ENCODE results near the gene ZBTB21. TPM values are rescaled to one million over a fixed set of nuclear protein-coding genes. Genes with fewer than 3 reads are reported as not detected.

ZBTB21 gene
- polyA plus RNA-seq, 1 of the 3 experiments (the other 2 are of a cell fraction), result 2.9 TPM

DNA sequence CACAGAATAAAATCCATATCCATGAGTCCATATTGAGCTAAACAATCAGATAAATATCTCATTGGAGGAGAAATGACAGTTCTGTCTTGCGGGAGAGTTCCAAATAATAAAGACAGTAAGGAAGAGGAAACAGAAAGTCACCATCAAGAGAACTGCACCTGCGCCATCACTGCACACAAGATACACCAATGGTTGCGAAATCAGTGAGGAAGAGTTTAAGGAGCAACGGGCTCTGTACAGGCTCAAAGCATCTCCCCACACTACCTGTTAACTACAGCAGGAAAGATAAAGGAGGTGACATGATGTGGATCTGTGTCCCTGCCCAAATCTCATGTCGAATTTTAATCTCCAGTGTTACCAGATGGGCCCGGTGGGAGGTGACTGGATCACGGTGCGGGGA lies 64.2 kb downstream of the ZBTB21 start:
- CTCF ChIA-PET, result no interaction called here
- Histone ChIP-seq H3K27ac (ENCODE audit: low read depth in 2 of 2, low read length in 1 of 2) (no peak overlapping the region), H3F3A (replicated peaks; ENCODE audit: insufficient read depth) (no peaks in the 10 kb centered on the region), H3K4me2 (no peak overlapping the region), H4K20me1 (ENCODE audit: insufficient read depth) (0 out of 2 replicates have a peak, but pooled peaks cover 8% of the 10 kb centered on the region), H3K4me1 (ENCODE audit: control insufficient read depth in 1 of 2, insufficient read depth in 2 of 2, low read depth in 1 of 2, low read length in 1 of 2) (peaks cover 10 to 11% of the 10 kb centered on the region in 2 experiments; a peak in 3 of 4 replicates), H3K36me3 (replicated peaks in 1 of 2; ENCODE audit: control insufficient read depth in 1 of 2, insufficient read depth in 2 of 2, low read length in 1 of 2) (no peaks in the 10 kb centered on the region), H3K27me3 (ENCODE audit: insufficient read depth) (no peaks in the 10 kb centered on the region), H3K9me3 (no peaks in the 10 kb centered on the region), H3K4me3 (ENCODE audit: low read depth in 2 of 2, low read length in 1 of 2) (no peak overlapping the region), H3K79me2 (ENCODE audit: insufficient read depth) (peaks cover 59% of the 10 kb centered on the region), H3K9ac (no peak overlapping the region), H3K9me2 (no peaks in the 10 kb centered on the region), H2AFZ (ENCODE audit: low read depth) (no peak overlapping the region)
- no peak for DNase-seq
- 96% methylated on average over 8 of the region's 8 CpGs for WGBS (ENCODE audit: low lambda C conversion rate)
- TF ChIP-seq TCF12 (IDR thresholded peaks at IDR 0.05) (no peak), MEF2A (IDR thresholded peaks at IDR 0.05; ENCODE audit: borderline replicate concordance, low read depth) (no peak), FOXM1 (IDR thresholded peaks at IDR 0.05; ENCODE audit: low read depth) (no peak), TAF1 (IDR thresholded peaks at IDR 0.05; ENCODE audit: borderline replicate concordance, low read depth, low read length) (no peak), SIN3A (IDR thresholded peaks at IDR 0.05; ENCODE audit: borderline replicate concordance, low read depth, low read length) (no peak), NFIC (IDR thresholded peaks at IDR 0.05; ENCODE audit: borderline replicate concordance) (no peak), GATA2 (CRISPR knock-in tag; IDR thresholded peaks at IDR 0.05) (no peak), RCOR1 (IDR thresholded peaks at IDR 0.05; ENCODE audit: low read length) (no peak), EP300 (IDR thresholded peaks at IDR 0.05; ENCODE audit: borderline replicate concordance in 1 of 2, low read depth in 1 of 2, low read length in 1 of 2) (no peak), RXRA (IDR thresholded peaks at IDR 0.05; ENCODE audit: borderline replicate concordance, low read depth) (no peak), POLR2AphosphoS5 (IDR thresholded peaks at IDR 0.05; ENCODE audit: low read depth, low read length) (no peak), YY1 (IDR thresholded peaks at IDR 0.05; ENCODE audit: low read depth) (no peak), CHD2 (IDR thresholded peaks at IDR 0.05; ENCODE audit: low read length, partially characterized antibody) (no peak), RFX5 (IDR thresholded peaks at IDR 0.05; ENCODE audit: low read length) (no peak), JUND (IDR thresholded peaks at IDR 0.05) (no peak), RAD21 (IDR thresholded peaks at IDR 0.05; ENCODE audit: low read length) (no peak)
- TF ChIP-seq, protein P1, sequence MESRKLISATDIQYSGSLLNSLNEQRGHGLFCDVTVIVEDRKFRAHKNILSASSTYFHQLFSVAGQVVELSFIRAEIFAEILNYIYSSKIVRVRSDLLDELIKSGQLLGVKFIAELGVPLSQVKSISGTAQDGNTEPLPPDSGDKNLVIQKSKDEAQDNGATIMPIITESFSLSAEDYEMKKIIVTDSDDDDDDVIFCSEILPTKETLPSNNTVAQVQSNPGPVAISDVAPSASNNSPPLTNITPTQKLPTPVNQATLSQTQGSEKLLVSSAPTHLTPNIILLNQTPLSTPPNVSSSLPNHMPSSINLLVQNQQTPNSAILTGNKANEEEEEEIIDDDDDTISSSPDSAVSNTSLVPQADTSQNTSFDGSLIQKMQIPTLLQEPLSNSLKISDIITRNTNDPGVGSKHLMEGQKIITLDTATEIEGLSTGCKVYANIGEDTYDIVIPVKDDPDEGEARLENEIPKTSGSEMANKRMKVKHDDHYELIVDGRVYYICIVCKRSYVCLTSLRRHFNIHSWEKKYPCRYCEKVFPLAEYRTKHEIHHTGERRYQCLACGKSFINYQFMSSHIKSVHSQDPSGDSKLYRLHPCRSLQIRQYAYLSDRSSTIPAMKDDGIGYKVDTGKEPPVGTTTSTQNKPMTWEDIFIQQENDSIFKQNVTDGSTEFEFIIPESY (IDR thresholded peaks at IDR 0.05; ENCODE audit: borderline replicate concordance, low read depth), result no peak
- TF ChIP-seq, protein P2, sequence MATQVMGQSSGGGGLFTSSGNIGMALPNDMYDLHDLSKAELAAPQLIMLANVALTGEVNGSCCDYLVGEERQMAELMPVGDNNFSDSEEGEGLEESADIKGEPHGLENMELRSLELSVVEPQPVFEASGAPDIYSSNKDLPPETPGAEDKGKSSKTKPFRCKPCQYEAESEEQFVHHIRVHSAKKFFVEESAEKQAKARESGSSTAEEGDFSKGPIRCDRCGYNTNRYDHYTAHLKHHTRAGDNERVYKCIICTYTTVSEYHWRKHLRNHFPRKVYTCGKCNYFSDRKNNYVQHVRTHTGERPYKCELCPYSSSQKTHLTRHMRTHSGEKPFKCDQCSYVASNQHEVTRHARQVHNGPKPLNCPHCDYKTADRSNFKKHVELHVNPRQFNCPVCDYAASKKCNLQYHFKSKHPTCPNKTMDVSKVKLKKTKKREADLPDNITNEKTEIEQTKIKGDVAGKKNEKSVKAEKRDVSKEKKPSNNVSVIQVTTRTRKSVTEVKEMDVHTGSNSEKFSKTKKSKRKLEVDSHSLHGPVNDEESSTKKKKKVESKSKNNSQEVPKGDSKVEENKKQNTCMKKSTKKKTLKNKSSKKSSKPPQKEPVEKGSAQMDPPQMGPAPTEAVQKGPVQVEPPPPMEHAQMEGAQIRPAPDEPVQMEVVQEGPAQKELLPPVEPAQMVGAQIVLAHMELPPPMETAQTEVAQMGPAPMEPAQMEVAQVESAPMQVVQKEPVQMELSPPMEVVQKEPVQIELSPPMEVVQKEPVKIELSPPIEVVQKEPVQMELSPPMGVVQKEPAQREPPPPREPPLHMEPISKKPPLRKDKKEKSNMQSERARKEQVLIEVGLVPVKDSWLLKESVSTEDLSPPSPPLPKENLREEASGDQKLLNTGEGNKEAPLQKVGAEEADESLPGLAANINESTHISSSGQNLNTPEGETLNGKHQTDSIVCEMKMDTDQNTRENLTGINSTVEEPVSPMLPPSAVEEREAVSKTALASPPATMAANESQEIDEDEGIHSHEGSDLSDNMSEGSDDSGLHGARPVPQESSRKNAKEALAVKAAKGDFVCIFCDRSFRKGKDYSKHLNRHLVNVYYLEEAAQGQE (IDR thresholded peaks at IDR 0.05; ENCODE audit: low read depth, low read length), result no peak
- POLR2A ChIA-PET, result no interaction called here
